Caco-2 (cell line): ENCODE measurements around the gene SLC22A23. TPM values are rescaled to one million over a fixed set of nuclear protein-coding genes. Genes with fewer than 3 reads are reported as not detected.

Experiments used
- BruUV-seq: library from RNA; stranded (reverse); fragments of 400-500 nt; replicated peaks from 2 replicates; lab custom pipeline; 2021; lab: Mats Ljungman, UMichigan
- CTCF ChIA-PET: fragments of 300-600 bp; sonication (Branson Sonifier 250); formaldehyde crosslinking; loops from one replicate; lab custom pipeline; 2022; ENCODE audit warnings: antibody characterized with exemption; lab: Charles Lee
- POLR2A ChIA-PET: fragments of 300-600 bp; sonication (Branson Sonifier 250); formaldehyde crosslinking; loops from one replicate; lab custom pipeline; 2022; ENCODE audit warnings: antibody characterized with exemption; lab: Charles Lee
- DNase-seq, 2 experiments: peaks; one replicate each; pipeline versions ENCODE4 v3.0.0 to v3.0.0-alpha.2; 2020 to 2022
- H3K27me3 ChIP-seq: replicated peaks from 2 replicates; pipeline ENCODE4 v1.6.0; 2011; ENCODE audit warnings: low read length; ENCODE audit not compliant: control insufficient read depth, insufficient read depth
- H3K36me3 ChIP-seq: 2 replicates; pipeline ENCODE4 v1.5.1; 2011; ENCODE audit warnings: low read length; ENCODE audit not compliant: control insufficient read depth, insufficient read depth
- H3K4me1 ChIP-seq: fragments of 250-450 bp; sonication (Bioruptor Pico); 2 replicates; pipeline ENCODE4 v1.5.1; 2020; ENCODE audit warnings: mild to moderate bottlenecking
- H3K4me3 ChIP-seq: 2 replicates; pipeline ENCODE4 v1.5.1; 2011; ENCODE audit warnings: low read depth, mild to moderate bottlenecking, control low read depth, low read length
- H3K9me3 ChIP-seq: fragments of 250-450 bp; sonication (Bioruptor Pico); 2 replicates; pipeline ENCODE4 v1.5.1; 2020; ENCODE audit warnings: mild to moderate bottlenecking, moderate library complexity
- H3K27ac Mint-ChIP-seq: one replicate; pipeline ENCODE4 v1.8.0; 2022; ENCODE audit warnings: mixed read lengths; ENCODE audit not compliant: unreplicated experiment
- H3K27me3 Mint-ChIP-seq: one replicate; pipeline ENCODE4 v1.8.0; 2022; ENCODE audit warnings: mixed read lengths; ENCODE audit not compliant: insufficient read depth, unreplicated experiment
- H3K36me3 Mint-ChIP-seq: one replicate; pipeline ENCODE4 v1.8.0; 2022; ENCODE audit warnings: mild to moderate bottlenecking, mixed read lengths; ENCODE audit not compliant: insufficient read depth, unreplicated experiment
- H3K4me1 Mint-ChIP-seq: one replicate; pipeline ENCODE4 v1.8.0; 2022; ENCODE audit warnings: low read depth, mixed read lengths; ENCODE audit not compliant: unreplicated experiment
- H3K4me3 Mint-ChIP-seq: one replicate; pipeline ENCODE4 v1.8.0; 2022; ENCODE audit warnings: mild to moderate bottlenecking, moderate library complexity, mixed read lengths; ENCODE audit not compliant: unreplicated experiment
- H3K9me3 Mint-ChIP-seq: one replicate; pipeline ENCODE4 v1.8.0; 2022; ENCODE audit warnings: mixed read lengths; ENCODE audit not compliant: unreplicated experiment
- intact Hi-C: fragments of 100-400 bp; cut with micrococcal nuclease; formaldehyde crosslinking; loops from one replicate; pipeline ENCODE4 v1.10.0; 2022; ENCODE audit not compliant: unreplicated experiment
- total RNA-seq: library from RNA; stranded (reverse); gene quantifications from 2 replicates; pipeline ENCODE4 v1.2.3, GENCODE V29; 2022
- TF ChIP-seq, protein P1 (sequence below), 2 experiments: fragments of 200-600 bp in 1 of 2; IDR thresholded peaks; 1 replicate in 1 of 2; 2 replicates in 1 of 2; pipeline versions ENCODE4 v1.5.1 to v1.8.0; 2011 to 2022; ENCODE audit warnings: antibody characterized with exemption in 1 of 2, control low read depth in 1 of 2, inconsistent platforms in 1 of 2, low read depth in 1 of 2, low read length in 1 of 2, mild to moderate bottlenecking in 1 of 2, moderate library complexity in 1 of 2; ENCODE audit not compliant: insufficient read depth in 1 of 2, severe bottlenecking in 1 of 2, unreplicated experiment in 1 of 2

The SLC22A23 gene
- total RNA-seq, 1 experiment from 2014 or later: 45.5 TPM

GRCh38 chr6:3428700-3429099 lies 28.1 kb downstream of the SLC22A23 start:
- POLR2A ChIA-PET: no interaction called here
- Histone ChIP-seq H3K27me3 (no peaks in the 10 kb centered on the region), H3K4me1 (peaks cover 13% of the 10 kb centered on the region), H3K4me3 (no peak overlapping the region), H3K36me3 (no peaks in the 10 kb centered on the region; the same call in 1 of the 2 replicates), H3K9me3 (no peaks in the 10 kb centered on the region)
- H3K36me3 Mint-ChIP-seq: peaks cover 24% of the 10 kb centered on the region
- no peak overlapping the region for H3K4me3 Mint-ChIP-seq
- CTCF ChIA-PET: no interaction called here
- H3K27me3 Mint-ChIP-seq: no peaks in the 10 kb centered on the region
- no TSS peak for BruUV-seq
- no peaks in the 10 kb centered on the region for H3K9me3 Mint-ChIP-seq
- no peak overlapping the region for H3K27ac Mint-ChIP-seq
- DNase-seq: no peak
- intact Hi-C loops: no loop called here
- peaks cover 22% of the 10 kb centered on the region for H3K4me1 Mint-ChIP-seq
- TF ChIP-seq, protein P1, sequence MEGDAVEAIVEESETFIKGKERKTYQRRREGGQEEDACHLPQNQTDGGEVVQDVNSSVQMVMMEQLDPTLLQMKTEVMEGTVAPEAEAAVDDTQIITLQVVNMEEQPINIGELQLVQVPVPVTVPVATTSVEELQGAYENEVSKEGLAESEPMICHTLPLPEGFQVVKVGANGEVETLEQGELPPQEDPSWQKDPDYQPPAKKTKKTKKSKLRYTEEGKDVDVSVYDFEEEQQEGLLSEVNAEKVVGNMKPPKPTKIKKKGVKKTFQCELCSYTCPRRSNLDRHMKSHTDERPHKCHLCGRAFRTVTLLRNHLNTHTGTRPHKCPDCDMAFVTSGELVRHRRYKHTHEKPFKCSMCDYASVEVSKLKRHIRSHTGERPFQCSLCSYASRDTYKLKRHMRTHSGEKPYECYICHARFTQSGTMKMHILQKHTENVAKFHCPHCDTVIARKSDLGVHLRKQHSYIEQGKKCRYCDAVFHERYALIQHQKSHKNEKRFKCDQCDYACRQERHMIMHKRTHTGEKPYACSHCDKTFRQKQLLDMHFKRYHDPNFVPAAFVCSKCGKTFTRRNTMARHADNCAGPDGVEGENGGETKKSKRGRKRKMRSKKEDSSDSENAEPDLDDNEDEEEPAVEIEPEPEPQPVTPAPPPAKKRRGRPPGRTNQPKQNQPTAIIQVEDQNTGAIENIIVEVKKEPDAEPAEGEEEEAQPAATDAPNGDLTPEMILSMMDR (IDR thresholded peaks at IDR 0.05; ENCODE audit: insufficient read depth in 1 of 2, low read depth in 1 of 2, low read length in 1 of 2, severe bottlenecking in 1 of 2, unreplicated experiment in 1 of 2): no peak

DNA sequence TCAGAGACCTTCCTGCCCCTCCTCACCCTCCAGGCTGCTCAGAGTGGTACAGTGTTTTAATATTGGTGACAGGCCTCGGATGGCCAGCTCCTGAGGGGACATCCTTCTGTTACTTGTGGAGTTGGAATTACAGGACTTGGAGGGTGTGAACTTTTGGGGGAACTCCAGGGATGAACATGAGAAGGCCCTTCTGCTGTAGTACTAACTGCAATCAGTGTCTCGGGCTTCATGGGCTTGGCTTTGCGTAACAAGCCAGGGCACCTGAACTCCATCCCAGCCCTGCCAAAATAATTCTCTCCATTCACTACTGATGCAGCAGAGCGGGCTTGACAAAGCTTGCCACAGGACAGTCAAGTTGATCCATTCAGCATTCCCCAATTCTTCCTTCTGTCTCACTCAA lies 28.6 kb downstream of the SLC22A23 start:
- intact Hi-C loops: no loop called here
- CTCF ChIA-PET: no interaction called here
- H3K4me1 ChIP-seq: peaks cover 13% of the 10 kb centered on the region
- Mint-ChIP-seq H3K27ac (no peak overlapping the region), H3K9me3 (no peaks in the 10 kb centered on the region), H3K4me3 (no peak overlapping the region), H3K4me1 (peaks cover 18% of the 10 kb centered on the region), H3K27me3 (no peaks in the 10 kb centered on the region), H3K36me3 (peaks cover 21% of the 10 kb centered on the region)
- TF ChIP-seq, protein P1 (IDR thresholded peaks at IDR 0.05; ENCODE audit: insufficient read depth in 1 of 2, low read depth in 1 of 2, low read length in 1 of 2, severe bottlenecking in 1 of 2, unreplicated experiment in 1 of 2): no peak
- BruUV-seq: no TSS peak
- H3K36me3 ChIP-seq: no peaks in the 10 kb centered on the region; the same call in 1 of the 2 replicates
- POLR2A ChIA-PET: no interaction called here
- no peak overlapping the region for H3K4me3 ChIP-seq
- H3K9me3 ChIP-seq: no peaks in the 10 kb centered on the region
- H3K27me3 ChIP-seq: no peaks in the 10 kb centered on the region
- DNase-seq: no peak

DNA sequence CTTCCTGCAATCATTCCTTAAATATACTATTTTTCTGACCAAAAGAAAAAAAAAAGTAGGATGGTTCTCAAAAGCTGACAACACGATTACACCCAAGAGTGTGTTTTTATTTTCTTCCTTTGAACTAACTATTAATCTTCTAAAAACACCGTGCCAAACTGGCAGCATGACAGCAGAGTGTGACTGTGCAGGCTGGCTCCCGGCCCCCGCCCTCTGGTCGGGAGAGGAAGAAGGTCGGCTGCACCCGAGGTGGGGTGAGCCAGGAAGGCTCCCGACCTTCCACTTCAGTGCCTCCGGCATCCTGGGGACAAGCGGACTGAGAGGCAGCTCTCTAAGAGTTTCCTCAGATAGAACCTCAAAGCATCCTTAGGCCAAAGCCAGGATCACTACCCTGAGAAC lies 29.2 kb downstream of the SLC22A23 start:
- no peaks in the 10 kb centered on the region for H3K9me3 Mint-ChIP-seq
- Histone ChIP-seq H3K4me3 (no peak overlapping the region), H3K36me3 (no peaks in the 10 kb centered on the region; the same call in 1 of the 2 replicates), H3K9me3 (no peaks in the 10 kb centered on the region), H3K27me3 (no peaks in the 10 kb centered on the region), H3K4me1 (peaks cover 14% of the 10 kb centered on the region)
- DNase-seq: no peak
- intact Hi-C loops: no loop called here
- no TSS peak for BruUV-seq
- TF ChIP-seq, protein P1 (IDR thresholded peaks at IDR 0.05; ENCODE audit: insufficient read depth in 1 of 2, low read depth in 1 of 2, low read length in 1 of 2, severe bottlenecking in 1 of 2, unreplicated experiment in 1 of 2): no peak
- H3K27ac Mint-ChIP-seq: no peak overlapping the region
- CTCF ChIA-PET: no interaction called here
- no peak overlapping the region for H3K4me3 Mint-ChIP-seq
- H3K4me1 Mint-ChIP-seq: peaks cover 20% of the 10 kb centered on the region
- no peaks in the 10 kb centered on the region for H3K27me3 Mint-ChIP-seq
- POLR2A ChIA-PET: no interaction called here
- H3K36me3 Mint-ChIP-seq: peaks cover 26% of the 10 kb centered on the region
